Measurements from ENCODE around the gene ADAM17. TPM values are rescaled to one million over a fixed set of nuclear protein-coding genes. Genes with fewer than 3 reads are reported as not detected.

ADAM17 gene
- total and polyA plus RNA-seq, 2 of the 13 experiments (the other 11 are each of a cell fraction or from before 2014, with no cell fraction given): 6.5 to 33.4 TPM

DNA sequence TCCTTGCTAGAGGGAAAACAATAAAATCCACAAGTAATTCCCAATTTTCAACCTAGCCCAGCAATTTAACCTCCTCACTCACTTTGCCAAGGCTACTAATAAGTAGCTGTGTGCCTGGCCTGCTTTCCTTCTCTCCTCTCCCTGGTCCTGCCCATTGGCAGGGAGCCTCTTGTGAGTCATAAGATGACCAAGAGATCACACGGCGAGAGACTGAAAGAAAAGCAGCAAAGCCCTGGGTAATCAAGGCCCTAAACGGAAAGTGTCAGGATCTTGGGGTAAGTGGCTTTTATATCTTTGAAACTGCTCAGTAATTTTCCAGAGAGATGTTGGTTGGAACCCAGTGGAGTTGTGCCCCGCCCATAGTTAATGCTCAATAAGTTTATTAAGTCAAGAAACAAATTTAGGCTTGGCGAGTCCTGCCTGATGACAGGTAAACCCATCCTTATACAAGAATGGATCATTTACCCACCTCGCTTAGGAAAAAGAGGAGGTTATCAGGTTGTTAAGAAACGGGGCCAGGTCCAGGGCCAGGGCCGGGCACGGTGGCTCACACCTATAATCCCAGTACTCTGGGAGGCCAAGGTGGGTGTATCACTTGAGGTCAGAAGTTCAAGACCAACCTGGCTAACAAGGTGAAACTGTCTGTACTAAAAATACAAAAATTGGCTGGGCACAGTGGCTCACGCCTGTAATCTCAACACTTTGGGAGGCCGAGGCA is 10.0 kb upstream of the ADAM17 start (continued):
- TF ChIP-seq GTF3A (CRISPR knock-in tag; conservative IDR thresholded peaks at IDR 0.05) (no peak), TAF15 (IDR thresholded peaks at IDR 0.05; ENCODE audit: low read depth, low read length, poor library complexity, severe bottlenecking) (no peak), ZNF230 (CRISPR knock-in tag; IDR thresholded peaks at IDR 0.05) (no peak)

GRCh38 chr2:9560628-9561027 is 5.0 kb upstream of the ADAM17 start:
- Histone ChIP-seq H3K9me3 (ENCODE audit: low read length) (no peaks in the 10 kb centered on the region), H2AFZ (ENCODE audit: low read length) (no peak overlapping the region), H3K27me3 (ENCODE audit: control insufficient read depth in 1 of 2, insufficient read depth in 2 of 2, low read length in 2 of 2) (no peaks in the 10 kb centered on the region; a peak in 1 of 5 replicates), H3K27ac (ENCODE audit: extremely low read length, insufficient read depth, low read length) (no peak overlapping the region), H3K36me3 (replicated peaks in 1 of 2; ENCODE audit: control insufficient read depth in 1 of 2, insufficient read depth in 2 of 2, low read length in 2 of 2) (no peaks in the 10 kb centered on the region), H3K4me3 (replicated peaks in 1 of 3; ENCODE audit: insufficient read depth in 1 of 3, low read depth in 2 of 3, low read length in 3 of 3) (no peak overlapping the region), H3K9ac (ENCODE audit: insufficient read depth, low read depth, low read length) (no peak overlapping the region), H3K4me2 (ENCODE audit: low read depth, low read length) (no peak overlapping the region), H3K79me2 (ENCODE audit: insufficient read depth, low read length) (peaks cover 11% of the 10 kb centered on the region), H4K20me1 (ENCODE audit: insufficient read depth, low read length) (no peaks in the 10 kb centered on the region), H3K4me1 (ENCODE audit: insufficient read depth, low read length) (peaks cover 8% of the 10 kb centered on the region)
- ATAC-seq (no peak), DNase-seq (ENCODE audit: low spot score) (no peak), FAIRE-seq (no peak)
- TF ChIP-seq ZNF329 (CRISPR knock-in tag; IDR thresholded peaks at IDR 0.05; ENCODE audit: low read depth): no peak
- no peak for TF ChIP-seq ZNF354B (CRISPR knock-in tag; IDR thresholded peaks at IDR 0.05)
- no peak for TF ChIP-seq ZNF7 (CRISPR knock-in tag; IDR thresholded peaks at IDR 0.05)
- no peak for TF ChIP-seq DNMT3B (CRISPR knock-in tag; conservative IDR thresholded peaks at IDR 0.05)
- no peak for TF ChIP-seq KDM1A (CRISPR knock-in tag; IDR thresholded peaks at IDR 0.05)
- TF ChIP-seq NFIC (IDR thresholded peaks at IDR 0.05; ENCODE audit: low read length): no peak
- TF ChIP-seq ARID5B (CRISPR knock-in tag; IDR thresholded peaks at IDR 0.05): no peak
- no peak for TF ChIP-seq ZNF629 (CRISPR knock-in tag; conservative IDR thresholded peaks at IDR 0.05)
- TF ChIP-seq RORA (CRISPR knock-in tag; IDR thresholded peaks at IDR 0.05): no peak
- TF ChIP-seq KDM6A (CRISPR knock-in tag; IDR thresholded peaks at IDR 0.05; ENCODE audit: low read depth): no peak
- no peak for TF ChIP-seq ZNF558 (CRISPR knock-in tag; IDR thresholded peaks at IDR 0.05; ENCODE audit: borderline replicate concordance)
- no peak for TF ChIP-seq ZSCAN9 (CRISPR knock-in tag; IDR thresholded peaks at IDR 0.05; ENCODE audit: borderline replicate concordance)
- in situ Hi-C loops (cut with HindIII; ENCODE audit: extremely low pct_ligation_motif_present, low pct_unique_long_range_greater_than_20kb) (no loop called here), intact Hi-C loops (cut with micrococcal nuclease; ENCODE audit: unreplicated experiment) (no loop called here)
- ChIA-PET CTCF (ENCODE audit: low intra/inter-chr PET ratio, low total read pairs) (no interaction called here), POLR2A (interaction anchor here (0.7 kb wide), 1 partner anchor 96 kb away, joined by 3 read pairs; no protein-coding TSS in a partner anchor)
- no TSS peak for BruUV-seq (replicated peaks)
- WGBS (ENCODE audit: low lambda C conversion rate): 91% methylated on average over 2 of the region's 2 CpGs
